SK-N-SH treated with all-trans-retinoic acid at 6 μM for 48 hours (cell line): Measurements from ENCODE around the gene PLEKHJ1.

Experiments
- ATAC-seq: fragments of 200-7000 bp; cut with Tn5 transposase; 3 replicates; pipeline ENCODE4 v1.9.1; 2020; ENCODE audit warnings: mild to moderate bottlenecking, moderate library complexity
- ARNTL ChIP-seq: fragments of 450-650 bp; formaldehyde crosslinking; IDR thresholded peaks from 2 replicates; pipeline ENCODE4 v1.5.0; 2020; ENCODE audit warnings: low read depth, mild to moderate bottlenecking, moderate library complexity, borderline replicate concordance
- BACH2 ChIP-seq: fragments of 250-450 bp; sonication (Bioruptor Pico); IDR thresholded peaks from 2 replicates; pipeline ENCODE4 v1.9.0; 2021; ENCODE audit warnings: mild to moderate bottlenecking, borderline replicate concordance
- ESRRG ChIP-seq: fragments of 250-450 bp; sonication (Bioruptor Pico); IDR thresholded peaks from 2 replicates; pipeline ENCODE4 v1.6.1; 2021; ENCODE audit warnings: mild to moderate bottlenecking
- ISL1 ChIP-seq: fragments of 250-450 bp; sonication (Bioruptor Pico); IDR thresholded peaks from 2 replicates; pipeline ENCODE4 v2.1.2; 2022; ENCODE audit warnings: mild to moderate bottlenecking, moderate library complexity
- PPARA ChIP-seq: fragments of 250-450 bp; sonication (Bioruptor Pico); IDR thresholded peaks from 2 replicates; pipeline ENCODE4 v1.5.0; 2020; ENCODE audit warnings: mild to moderate bottlenecking, borderline replicate concordance
- RARB ChIP-seq: fragments of 250-450 bp; sonication (Bioruptor Pico); IDR thresholded peaks from 2 replicates; pipeline ENCODE4 v1.8.0; 2021; ENCODE audit warnings: mild to moderate bottlenecking, moderate library complexity
- SNAI2 ChIP-seq: fragments of 250-450 bp; sonication (Bioruptor Pico); IDR thresholded peaks from 2 replicates; pipeline ENCODE4 v1.5.0; 2020; ENCODE audit warnings: mild to moderate bottlenecking, moderate library complexity
- TCF4 ChIP-seq: fragments of 250-450 bp; sonication (Bioruptor Pico); IDR thresholded peaks from 2 replicates; pipeline ENCODE4 v1.8.0; 2021; ENCODE audit warnings: mild to moderate bottlenecking, moderate library complexity, borderline replicate concordance
- TOX ChIP-seq: fragments of 250-450 bp; sonication (Bioruptor Pico); IDR thresholded peaks from 2 replicates; pipeline ENCODE4 v1.8.0; 2021; ENCODE audit warnings: mild to moderate bottlenecking, moderate library complexity, borderline replicate concordance
- ZC3H10 ChIP-seq: fragments of 250-450 bp; sonication (Bioruptor Pico); IDR thresholded peaks from 2 replicates; pipeline ENCODE4 v1.5.1; 2021; ENCODE audit warnings: mild to moderate bottlenecking, moderate library complexity
- ZFP3 ChIP-seq: fragments of 250-450 bp; sonication (Bioruptor Pico); IDR thresholded peaks from 2 replicates; pipeline ENCODE4 v1.5.0; 2020; ENCODE audit warnings: mild to moderate bottlenecking, moderate library complexity
- ZFP30 ChIP-seq: fragments of 450-650 bp; formaldehyde crosslinking; IDR thresholded peaks from 2 replicates; pipeline ENCODE4 v1.5.0; 2022; ENCODE audit warnings: mild to moderate bottlenecking, moderate library complexity
- ZNF70 ChIP-seq: fragments of 450-650 bp; formaldehyde crosslinking; IDR thresholded peaks from 2 replicates; pipeline ENCODE4 v1.5.0; 2020; ENCODE audit warnings: mild to moderate bottlenecking, moderate library complexity
- ZNF8 ChIP-seq: fragments of 450-650 bp; formaldehyde crosslinking; IDR thresholded peaks from 2 replicates; pipeline ENCODE4 v1.5.0; 2020; ENCODE audit warnings: mild to moderate bottlenecking, moderate library complexity
- TF ChIP-seq, protein P1 (sequence below): fragments of 250-450 bp; sonication (Bioruptor Pico); IDR thresholded peaks from 2 replicates; pipeline ENCODE4 v1.5.0; 2020; ENCODE audit warnings: mild to moderate bottlenecking, moderate library complexity
- TF ChIP-seq, protein P2 (sequence below): fragments of 250-450 bp; sonication (Bioruptor Pico); IDR thresholded peaks from 2 replicates; pipeline ENCODE4 v1.8.0; 2021; ENCODE audit warnings: low read depth, mild to moderate bottlenecking, moderate library complexity, borderline replicate concordance
- TF ChIP-seq, protein P3 (sequence below): fragments of 250-450 bp; sonication (Bioruptor Pico); IDR thresholded peaks from 2 replicates; pipeline ENCODE4 v1.8.0; 2020; ENCODE audit warnings: mild to moderate bottlenecking, moderate library complexity, borderline replicate concordance

Gene PLEKHJ1

DNA sequence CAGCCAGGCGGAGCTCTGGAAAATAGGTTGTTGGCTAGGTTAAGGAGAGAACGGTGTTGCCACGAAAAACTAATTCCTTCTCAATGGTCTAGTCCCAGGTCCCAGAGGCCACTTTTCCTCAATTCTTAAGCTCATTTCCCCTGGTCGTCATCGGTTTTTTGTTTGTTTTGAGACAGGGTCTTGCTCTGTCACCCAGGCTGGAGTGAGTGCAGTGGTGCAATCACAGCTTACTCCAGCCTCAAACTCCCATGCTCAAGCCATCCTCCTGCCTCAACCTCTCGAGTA, 1.7 kb upstream of the PLEKHJ1 start:
- ATAC-seq, result no peak
- no peak for TF ChIP-seq ZFP30 (CRISPR knock-in tag)
- no peak for TF ChIP-seq ARNTL (CRISPR knock-in tag)
- no peak for TF ChIP-seq ZC3H10 (CRISPR knock-in tag)
- TF ChIP-seq ISL1 (CRISPR knock-in tag), result no peak
- no peak for TF ChIP-seq SNAI2 (CRISPR knock-in tag)
- no peak for TF ChIP-seq TCF4
- TF ChIP-seq RARB, result no peak
- no peak for TF ChIP-seq TOX
- no peak for TF ChIP-seq ZFP3
- TF ChIP-seq, protein P1, sequence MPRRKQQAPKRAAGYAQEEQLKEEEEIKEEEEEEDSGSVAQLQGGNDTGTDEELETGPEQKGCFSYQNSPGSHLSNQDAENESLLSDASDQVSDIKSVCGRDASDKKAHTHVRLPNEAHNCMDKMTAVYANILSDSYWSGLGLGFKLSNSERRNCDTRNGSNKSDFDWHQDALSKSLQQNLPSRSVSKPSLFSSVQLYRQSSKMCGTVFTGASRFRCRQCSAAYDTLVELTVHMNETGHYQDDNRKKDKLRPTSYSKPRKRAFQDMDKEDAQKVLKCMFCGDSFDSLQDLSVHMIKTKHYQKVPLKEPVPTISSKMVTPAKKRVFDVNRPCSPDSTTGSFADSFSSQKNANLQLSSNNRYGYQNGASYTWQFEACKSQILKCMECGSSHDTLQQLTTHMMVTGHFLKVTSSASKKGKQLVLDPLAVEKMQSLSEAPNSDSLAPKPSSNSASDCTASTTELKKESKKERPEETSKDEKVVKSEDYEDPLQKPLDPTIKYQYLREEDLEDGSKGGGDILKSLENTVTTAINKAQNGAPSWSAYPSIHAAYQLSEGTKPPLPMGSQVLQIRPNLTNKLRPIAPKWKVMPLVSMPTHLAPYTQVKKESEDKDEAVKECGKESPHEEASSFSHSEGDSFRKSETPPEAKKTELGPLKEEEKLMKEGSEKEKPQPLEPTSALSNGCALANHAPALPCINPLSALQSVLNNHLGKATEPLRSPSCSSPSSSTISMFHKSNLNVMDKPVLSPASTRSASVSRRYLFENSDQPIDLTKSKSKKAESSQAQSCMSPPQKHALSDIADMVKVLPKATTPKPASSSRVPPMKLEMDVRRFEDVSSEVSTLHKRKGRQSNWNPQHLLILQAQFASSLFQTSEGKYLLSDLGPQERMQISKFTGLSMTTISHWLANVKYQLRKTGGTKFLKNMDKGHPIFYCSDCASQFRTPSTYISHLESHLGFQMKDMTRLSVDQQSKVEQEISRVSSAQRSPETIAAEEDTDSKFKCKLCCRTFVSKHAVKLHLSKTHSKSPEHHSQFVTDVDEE (CRISPR knock-in tag), result no peak
- TF ChIP-seq, all 23 proteins: peak for 0

DNA sequence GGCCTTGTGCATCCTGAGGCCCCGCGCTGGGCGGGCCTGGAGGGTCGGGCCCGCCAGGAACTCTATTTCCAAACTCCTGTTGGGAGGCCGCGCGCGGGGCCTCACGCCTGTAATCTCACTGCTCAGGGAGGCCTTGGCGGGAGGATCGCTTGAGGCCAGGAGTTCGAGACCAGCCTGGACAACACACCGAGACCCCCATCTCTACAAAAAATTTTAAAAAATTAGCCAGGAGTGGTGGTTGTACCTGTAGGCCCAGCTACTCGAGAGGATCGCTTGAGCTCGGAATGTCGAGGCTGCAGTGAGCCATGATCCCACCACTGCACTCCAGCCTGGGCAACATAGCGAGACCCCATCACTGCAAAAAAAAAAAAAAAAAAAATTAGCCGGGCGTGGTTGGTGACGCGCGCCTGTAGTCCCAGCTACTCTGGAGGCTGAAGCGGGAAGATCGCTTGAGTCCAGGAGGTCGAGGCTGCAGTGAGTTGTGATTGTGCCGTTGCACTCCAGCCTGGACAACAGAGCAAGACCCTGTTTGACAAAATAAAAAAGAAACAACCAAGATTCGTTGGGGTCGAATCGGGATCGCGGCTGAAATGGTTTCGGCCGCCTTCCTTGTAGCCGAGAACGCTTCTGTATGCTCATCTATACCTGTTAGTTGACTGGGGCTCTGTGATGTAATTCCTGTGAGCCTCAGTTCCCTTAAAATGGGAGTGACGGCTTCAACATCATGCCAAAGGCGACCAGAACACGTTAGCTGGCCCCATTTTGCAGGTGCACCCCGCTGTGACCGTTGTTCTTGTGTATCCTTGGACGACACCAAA, 1.1 kb upstream of the PLEKHJ1 start:
- no peak for TF ChIP-seq BACH2 (CRISPR knock-in tag)
- TF ChIP-seq ZFP3, result peak; percentile 28; the same call in 1 of the 2 replicates

DNA sequence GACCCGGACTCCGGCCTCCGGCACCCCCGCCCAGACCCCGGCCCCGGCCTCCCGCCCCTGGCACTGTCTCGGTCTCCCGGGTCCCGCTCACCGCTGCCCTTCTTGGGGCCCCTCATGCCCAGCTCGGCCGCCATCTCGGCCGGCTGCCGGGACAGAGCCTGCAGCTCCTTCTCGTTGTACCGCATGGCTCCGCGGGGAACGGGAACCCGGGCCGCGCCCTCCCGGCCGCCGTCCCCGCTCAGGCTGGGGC, 140 bp downstream of the PLEKHJ1 start:
- TF ChIP-seq, protein P2, sequence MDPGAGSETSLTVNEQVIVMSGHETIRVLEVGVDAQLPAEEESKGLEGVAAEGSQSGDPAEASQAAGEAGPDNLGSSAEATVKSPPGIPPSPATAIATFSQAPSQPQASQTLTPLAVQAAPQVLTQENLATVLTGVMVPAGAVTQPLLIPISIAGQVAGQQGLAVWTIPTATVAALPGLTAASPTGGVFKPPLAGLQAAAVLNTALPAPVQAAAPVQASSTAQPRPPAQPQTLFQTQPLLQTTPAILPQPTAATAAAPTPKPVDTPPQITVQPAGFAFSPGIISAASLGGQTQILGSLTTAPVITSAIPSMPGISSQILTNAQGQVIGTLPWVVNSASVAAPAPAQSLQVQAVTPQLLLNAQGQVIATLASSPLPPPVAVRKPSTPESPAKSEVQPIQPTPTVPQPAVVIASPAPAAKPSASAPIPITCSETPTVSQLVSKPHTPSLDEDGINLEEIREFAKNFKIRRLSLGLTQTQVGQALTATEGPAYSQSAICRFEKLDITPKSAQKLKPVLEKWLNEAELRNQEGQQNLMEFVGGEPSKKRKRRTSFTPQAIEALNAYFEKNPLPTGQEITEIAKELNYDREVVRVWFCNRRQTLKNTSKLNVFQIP (CRISPR knock-in tag), result no peak
- no peak; the same call in 1 of the 3 replicates for ATAC-seq

More for the DNA sequence above, 1.1 kb upstream of the PLEKHJ1 start:
- ATAC-seq, result peak; percentile 27

DNA sequence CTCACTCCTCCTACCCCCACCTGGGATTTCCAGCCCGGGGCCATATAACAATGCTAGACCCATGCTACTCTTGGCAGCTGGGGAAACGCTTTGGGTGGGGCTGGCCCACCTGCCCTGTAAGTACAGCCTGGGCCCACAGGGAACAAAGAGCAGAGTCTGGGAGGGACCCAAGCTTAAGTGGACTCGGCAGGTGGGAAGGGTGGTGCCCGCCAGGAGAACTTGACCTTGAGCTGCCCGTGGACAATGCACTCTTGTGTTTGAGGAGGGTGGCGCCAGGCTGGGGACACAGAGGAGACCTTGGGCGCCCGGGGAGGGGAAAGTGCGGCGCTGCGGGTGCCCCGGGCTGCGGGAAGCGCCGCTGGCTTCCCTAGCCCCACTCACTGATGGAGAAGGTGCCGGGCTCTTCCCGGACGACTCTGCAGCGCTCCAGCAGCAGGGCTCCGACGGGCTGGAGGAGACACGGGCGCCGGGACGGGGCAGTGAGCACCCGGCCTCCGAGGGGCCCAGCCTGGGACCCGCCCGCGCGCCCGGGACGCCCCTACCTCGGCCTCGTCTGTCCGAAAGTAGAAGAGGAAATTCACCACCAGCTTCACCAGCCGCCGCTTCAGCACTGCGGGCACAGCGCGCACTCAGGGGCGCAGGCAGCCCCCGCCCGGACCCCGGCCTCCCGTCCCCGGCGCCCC, 607 bp downstream of the PLEKHJ1 start:
- TF ChIP-seq, protein P3, sequence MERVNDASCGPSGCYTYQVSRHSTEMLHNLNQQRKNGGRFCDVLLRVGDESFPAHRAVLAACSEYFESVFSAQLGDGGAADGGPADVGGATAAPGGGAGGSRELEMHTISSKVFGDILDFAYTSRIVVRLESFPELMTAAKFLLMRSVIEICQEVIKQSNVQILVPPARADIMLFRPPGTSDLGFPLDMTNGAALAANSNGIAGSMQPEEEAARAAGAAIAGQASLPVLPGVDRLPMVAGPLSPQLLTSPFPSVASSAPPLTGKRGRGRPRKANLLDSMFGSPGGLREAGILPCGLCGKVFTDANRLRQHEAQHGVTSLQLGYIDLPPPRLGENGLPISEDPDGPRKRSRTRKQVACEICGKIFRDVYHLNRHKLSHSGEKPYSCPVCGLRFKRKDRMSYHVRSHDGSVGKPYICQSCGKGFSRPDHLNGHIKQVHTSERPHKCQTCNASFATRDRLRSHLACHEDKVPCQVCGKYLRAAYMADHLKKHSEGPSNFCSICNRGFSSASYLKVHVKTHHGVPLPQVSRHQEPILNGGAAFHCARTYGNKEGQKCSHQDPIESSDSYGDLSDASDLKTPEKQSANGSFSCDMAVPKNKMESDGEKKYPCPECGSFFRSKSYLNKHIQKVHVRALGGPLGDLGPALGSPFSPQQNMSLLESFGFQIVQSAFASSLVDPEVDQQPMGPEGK (CRISPR knock-in tag), result no peak
- TF ChIP-seq ZNF70 (CRISPR knock-in tag) (no peak), ZFP30 (CRISPR knock-in tag) (no peak), ZNF8 (CRISPR knock-in tag) (no peak), PPARA (CRISPR knock-in tag) (no peak), ZC3H10 (CRISPR knock-in tag) (no peak), SNAI2 (CRISPR knock-in tag) (no peak), ESRRG (CRISPR knock-in tag) (no peak)
- TF ChIP-seq, protein P1 (CRISPR knock-in tag), result no peak
- TF ChIP-seq, all 23 proteins: peak for 0
- peak; percentile 2 for ATAC-seq
